H1 (cell line): ENCODE results near the gene COL5A1. TPM values are rescaled to one million over a fixed set of nuclear protein-coding genes. Genes with fewer than 3 reads are reported as not detected.

Source experiments
- CTCF ChIA-PET: fragments of 300-600 bp; sonication (Branson Sonifier 250); formaldehyde crosslinking; loops from one replicate; lab custom pipeline; 2021; ENCODE audit not compliant: partially characterized antibody; lab: Charles Lee
- POLR2A ChIA-PET: fragments of 300-600 bp; sonication (Branson Sonifier 250); formaldehyde crosslinking; loops from one replicate; lab custom pipeline; 2021; ENCODE audit warnings: inconsistent platforms; ENCODE audit not compliant: partially characterized antibody; lab: Charles Lee
- DNase-seq, 2 experiments: peaks; one replicate each; pipeline versions ENCODE4 v3.0.0 to v3.0.0-alpha.2; 2010 to 2022; ENCODE audit warnings: low spot score in 2 of 2, low read depth in 1 of 2, mixed read lengths in 1 of 2
- FAIRE-seq: peaks from 2 replicates; lab custom pipeline; 2011; peaks lifted over from hg19 to GRCh38; lab: Jason Lieb, UNC
- H2AFZ ChIP-seq: 2 replicates; pipeline ENCODE4 v1.8.1; 2012; ENCODE audit warnings: low read length, inconsistent platforms
- H2AK5ac ChIP-seq: 2 replicates; pipeline ENCODE4 v1.6.1; 2013; ENCODE audit warnings: low read depth, low read length
- H2BK120ac ChIP-seq: replicated peaks from 2 replicates; pipeline ENCODE3; 2013; ENCODE audit warnings: low read depth, low read length, inconsistent platforms
- H2BK12ac ChIP-seq: 2 replicates; pipeline ENCODE4 v1.6.1; 2013; ENCODE audit warnings: low read depth, low read length
- H2BK15ac ChIP-seq: 2 replicates; pipeline ENCODE4 v1.6.1; 2013; ENCODE audit warnings: low read length
- H2BK20ac ChIP-seq: 2 replicates; pipeline ENCODE4 v1.6.1; 2013; ENCODE audit warnings: low read length
- H2BK5ac ChIP-seq: 2 replicates; pipeline ENCODE4 v1.6.1; 2013; ENCODE audit warnings: low read depth, low read length
- H3K14ac ChIP-seq: 2 replicates; pipeline ENCODE4 v1.6.1; 2013; ENCODE audit warnings: inconsistent platforms; ENCODE audit not compliant: insufficient read length
- H3K18ac ChIP-seq: 2 replicates; pipeline ENCODE4 v1.6.1; 2013; ENCODE audit warnings: low read length; ENCODE audit errors: extremely low read depth
- H3K23ac ChIP-seq: 2 replicates; pipeline ENCODE4 v1.6.1; 2013; ENCODE audit warnings: inconsistent platforms; ENCODE audit not compliant: insufficient read length
- H3K23me2 ChIP-seq: 2 replicates; pipeline ENCODE4 v1.6.1; 2013; ENCODE audit warnings: low read depth, low read length
- H3K27ac ChIP-seq: 2 replicates; pipeline ENCODE4 v1.6.1; 2011; ENCODE audit warnings: low read depth, low read length, inconsistent platforms
- H3K27me3 ChIP-seq, 4 experiments: replicated peaks in 1 of 4; 1 replicate in 1 of 4; 2 replicates in 3 of 4; pipeline versions ENCODE4 v1.6.1 to v1.8.1; 2011 to 2013; ENCODE audit warnings: low read length in 3 of 4, mild to moderate bottlenecking in 3 of 4, inconsistent platforms in 2 of 4, mixed read lengths in 2 of 4, moderate library complexity in 1 of 4; ENCODE audit not compliant: control insufficient read depth in 3 of 4, insufficient read depth in 3 of 4; ENCODE audit errors: extremely low read depth in 1 of 4
- H3K36me3 ChIP-seq, 4 experiments: 2 replicates each; pipeline versions ENCODE4 v1.6.1 to v1.8.1; 2011 to 2013; ENCODE audit warnings: mild to moderate bottlenecking in 4 of 4, low read length in 3 of 4, moderate library complexity in 2 of 4, control low read depth in 1 of 4, inconsistent platforms in 1 of 4; ENCODE audit not compliant: insufficient read depth in 4 of 4, control insufficient read depth in 2 of 4
- H3K4ac ChIP-seq: replicated peaks from 2 replicates; pipeline ENCODE3; 2013; ENCODE audit warnings: low read length, low read depth, mixed read lengths, inconsistent platforms; ENCODE audit not compliant: insufficient read length
- H3K4me1 ChIP-seq, 4 experiments: replicated peaks in 1 of 4; 1 replicate in 1 of 4; 2 replicates in 3 of 4; pipeline versions ENCODE4 v1.6.1 to v1.8.1; 2011 to 2013; ENCODE audit warnings: low read length in 3 of 4, inconsistent platforms in 2 of 4, mixed read lengths in 1 of 4; ENCODE audit not compliant: insufficient read depth in 4 of 4, control insufficient read depth in 3 of 4
- H3K4me2 ChIP-seq, 2 experiments: 2 replicates each; pipeline versions ENCODE4 v1.6.1 to v1.8.1; 2011 to 2013; ENCODE audit warnings: low read depth in 2 of 2, low read length in 2 of 2, control low read depth in 1 of 2, inconsistent platforms in 1 of 2, mild to moderate bottlenecking in 1 of 2; ENCODE audit not compliant: insufficient read depth in 1 of 2
- H3K4me3 ChIP-seq, 4 experiments: fragments of 200-600, 300-600 bp in 1 of 4; sonication (generic), shearing (Covaris generic), sonication (Bioruptor Twin) in 1 of 4; 2 replicates each; pipeline versions ENCODE4 v1.5.1 to v1.8.1; 2011 to 2016; ENCODE audit warnings: low read length in 4 of 4, low read depth in 3 of 4, control low read depth in 2 of 4, inconsistent platforms in 2 of 4, mild to moderate bottlenecking in 2 of 4, mixed read lengths in 1 of 4, moderate library complexity in 1 of 4; ENCODE audit not compliant: insufficient read depth in 2 of 4; ENCODE audit errors: extremely low read depth in 1 of 4
- H3K56ac ChIP-seq: replicated peaks from 2 replicates; pipeline ENCODE3; 2013; ENCODE audit warnings: low read depth, mild to moderate bottlenecking, mixed read lengths, low read length, inconsistent platforms; ENCODE audit not compliant: insufficient read length
- H3K79me1 ChIP-seq: 2 replicates; pipeline ENCODE4 v1.6.1; 2013; ENCODE audit warnings: low read depth, low read length, control low read depth
- H3K79me2 ChIP-seq, 2 experiments: 2 replicates each; pipeline versions ENCODE4 v1.6.1 to v1.8.1; 2012 to 2013; ENCODE audit warnings: low read length in 2 of 2, mild to moderate bottlenecking in 2 of 2, inconsistent platforms in 1 of 2; ENCODE audit not compliant: insufficient read depth in 2 of 2, control insufficient read depth in 1 of 2
- H3K9ac ChIP-seq, 4 experiments: replicated peaks in 1 of 4; 1 replicate in 1 of 4; 2 replicates in 3 of 4; pipeline versions ENCODE4 v1.6.1 to v1.8.1; 2011 to 2013; ENCODE audit warnings: low read depth in 3 of 4, low read length in 3 of 4, control low read depth in 2 of 4, mild to moderate bottlenecking in 2 of 4, moderate library complexity in 2 of 4, inconsistent platforms in 1 of 4; ENCODE audit errors: extremely low read depth in 1 of 4
- H3K9me3 ChIP-seq, 2 experiments: 2 replicates each; pipeline versions ENCODE4 v1.6.1 to v1.8.1; 2012 to 2013; ENCODE audit warnings: mild to moderate bottlenecking in 2 of 2, moderate library complexity in 2 of 2, control low read depth in 1 of 2, inconsistent platforms in 1 of 2, low read depth in 1 of 2, low read length in 1 of 2, mixed read lengths in 1 of 2; ENCODE audit not compliant: insufficient read depth in 2 of 2
- H4K20me1 ChIP-seq, 2 experiments: replicated peaks in 1 of 2; 2 replicates each; pipeline versions ENCODE3 to v1.8.1; 2011 to 2013; ENCODE audit warnings: inconsistent platforms in 2 of 2, low read length in 2 of 2, mild to moderate bottlenecking in 1 of 2; ENCODE audit not compliant: insufficient read depth in 2 of 2, control insufficient read depth in 1 of 2
- H4K5ac ChIP-seq: 2 replicates; pipeline ENCODE4 v1.6.1; 2013; ENCODE audit warnings: low read length, low read depth, mixed read lengths, inconsistent platforms; ENCODE audit not compliant: insufficient read length
- H4K8ac ChIP-seq: 2 replicates; pipeline ENCODE4 v1.8.0; 2013; ENCODE audit warnings: mild to moderate bottlenecking, moderate library complexity, low read length, inconsistent platforms; ENCODE audit not compliant: insufficient read depth; ENCODE audit errors: extremely low read depth
- H4K91ac ChIP-seq: replicated peaks from 2 replicates; pipeline ENCODE3; 2013; ENCODE audit warnings: low read length, mixed read lengths, inconsistent platforms; ENCODE audit not compliant: insufficient read length
- MAX ChIP-seq: IDR thresholded peaks from 2 replicates; pipeline ENCODE4 v1.6.1; 2012; ENCODE audit warnings: inconsistent platforms
- SIX5 ChIP-seq: IDR thresholded peaks from 2 replicates; pipeline ENCODE4 v1.6.1; 2011; ENCODE audit warnings: mild to moderate bottlenecking, low read depth, low read length
- WGBS, 2 experiments: shearing (Covaris generic) in 1 of 2; methylation state at CpG; one replicate each; pipeline versions ENCODE4 v1.1.6 to v1.1.7; 2013 to 2015; ENCODE audit warnings: low lambda C conversion rate in 2 of 2, mixed read lengths in 2 of 2, inconsistent platforms in 1 of 2, low coverage in 1 of 2, missing lambda C conversion rate in 1 of 2; ENCODE audit not compliant: insufficient replicate concordance in 2 of 2, insufficient coverage in 1 of 2, insufficient read length in 1 of 2; ENCODE audit errors: extremely low coverage in 1 of 2, missing lambda C conversion rate in 1 of 2; 5-methylcytosine and 5-hydroxymethylcytosine counted together
- polyA plus RNA-seq, 7 experiments: library from polyadenylated mRNA; depleted of rRNA in 3 of 7; stranded (reverse) in 5 of 7; unstranded in 2 of 7; fragments of >200 nt in 5 of 7; fragments of 200-250 nt in 2 of 7; gene quantifications; 1 replicate in 5 of 7; 2 replicates in 1 of 7; 4 replicates in 1 of 7; pipeline versions ENCODE4 v1.2.1 to v1.2.3, GENCODE V29; 2011 to 2013; ENCODE audit warnings: missing spikeins in 2 of 7, mixed read lengths in 2 of 7
- total RNA-seq: library from RNA; stranded (reverse); fragmentation: NEBNext Ultra II Directional; extraction: Animal tissue kit (Norgen Biotek cat#: 25700); gene quantifications from 2 replicates; pipeline ENCODE4 v1.2.1, GENCODE V29; 2021

COL5A1 gene
- total and polyA plus RNA-seq, 2 of the 8 experiments (the other 6 are each of a cell fraction or from before 2014, with no cell fraction given): 3.8 to 12.0 TPM

- no peak for TF ChIP-seq MAX
- no peak for TF ChIP-seq SIX5
- Histone ChIP-seq H2AFZ (no peak overlapping the region), H4K91ac (no peak overlapping the region), H3K14ac (no peak overlapping the region), H3K79me2 (no peaks in the 10 kb centered on the region), H3K4me2 (no peak overlapping the region), H3K79me1 (no peaks in the 10 kb centered on the region), H3K9me3 (no peaks in the 10 kb centered on the region), H3K4me3 (no peak overlapping the region), H2AK5ac (no peak overlapping the region), H3K36me3 (no peaks in the 10 kb centered on the region; a peak in 1 of 8 replicates), H3K4me1 (no peaks in the 10 kb centered on the region), H2BK120ac (no peak overlapping the region), H4K20me1 (peaks cover 0 to 2% of the 10 kb centered on the region in 2 experiments), H2BK20ac (no peak overlapping the region), H3K23ac (no peak overlapping the region), H2BK15ac (no peak overlapping the region), H3K9ac (no peak overlapping the region), H4K8ac (no peak overlapping the region; the same call in 1 of the 2 replicates), H3K4ac (no peak overlapping the region), H2BK12ac (no peak overlapping the region), H2BK5ac (0 out of 2 replicates have a peak overlapping the region, but pooled peaks have one; percentile 52), H3K56ac (no peak overlapping the region), H3K23me2 (peaks cover 5% of the 10 kb centered on the region; the same call in 1 of the 2 replicates), H4K5ac (no peak overlapping the region), H3K18ac (no peak overlapping the region), H3K27ac (no peak overlapping the region), H3K27me3 (no peaks in the 10 kb centered on the region)
- no peak for DNase-seq
- POLR2A ChIA-PET: no interaction called here
- FAIRE-seq: no peak
- CTCF ChIA-PET: no interaction called here
- WGBS, 2 experiments: 86% methylated on average over 22 of the region's 22 CpGs; no CpG with 5 or more reads in 1 of the 2 experiments
Observed at GRCh38 chr9:134842321-134842720, 200.7 kb downstream of the COL5A1 start.
